ENCODE results near the gene PXDC1.

DNA sequence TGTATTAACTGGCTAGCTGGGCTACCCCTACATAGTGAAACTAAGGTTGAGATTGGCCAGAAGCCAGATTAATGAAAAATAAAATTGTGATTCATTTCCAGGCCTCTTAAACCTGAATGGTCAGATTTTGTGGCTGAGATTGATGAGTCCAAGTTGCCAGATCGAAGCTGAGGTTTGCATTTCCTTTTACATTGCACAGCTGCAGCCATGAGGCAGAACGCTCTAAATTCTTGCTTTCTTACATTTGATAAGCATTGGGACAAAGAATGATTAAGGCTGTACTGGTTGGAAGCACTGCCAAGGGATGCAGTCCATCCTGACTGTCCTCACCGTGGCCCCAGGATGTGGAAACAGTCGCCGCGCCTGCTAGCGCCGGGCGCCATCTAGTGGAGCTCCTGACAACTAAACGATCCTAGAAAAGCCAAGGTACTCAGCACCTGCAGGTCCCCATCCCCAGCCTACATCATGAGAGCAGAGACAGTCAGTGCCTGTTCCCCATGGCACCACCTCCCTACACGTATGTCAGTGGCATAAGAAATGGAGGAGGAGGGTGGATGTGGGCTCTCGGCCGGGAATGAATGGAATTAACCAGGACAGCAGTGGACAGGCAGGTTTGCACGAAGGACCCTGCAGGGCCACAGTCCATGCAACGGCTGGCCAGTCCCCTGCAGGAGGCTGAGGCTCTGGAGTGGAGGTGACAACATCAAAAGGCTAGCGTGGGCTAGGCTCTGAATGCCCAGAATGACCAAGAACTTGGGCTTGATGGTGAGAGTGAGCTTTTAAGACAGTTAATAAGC, 19.0 kb downstream of the PXDC1 start:
- TF ChIP-seq POLR2AphosphoS5 (IDR thresholded peaks at IDR 0.05; ENCODE audit: low read depth, low read length), result no peak
- TF ChIP-seq, protein P1, sequence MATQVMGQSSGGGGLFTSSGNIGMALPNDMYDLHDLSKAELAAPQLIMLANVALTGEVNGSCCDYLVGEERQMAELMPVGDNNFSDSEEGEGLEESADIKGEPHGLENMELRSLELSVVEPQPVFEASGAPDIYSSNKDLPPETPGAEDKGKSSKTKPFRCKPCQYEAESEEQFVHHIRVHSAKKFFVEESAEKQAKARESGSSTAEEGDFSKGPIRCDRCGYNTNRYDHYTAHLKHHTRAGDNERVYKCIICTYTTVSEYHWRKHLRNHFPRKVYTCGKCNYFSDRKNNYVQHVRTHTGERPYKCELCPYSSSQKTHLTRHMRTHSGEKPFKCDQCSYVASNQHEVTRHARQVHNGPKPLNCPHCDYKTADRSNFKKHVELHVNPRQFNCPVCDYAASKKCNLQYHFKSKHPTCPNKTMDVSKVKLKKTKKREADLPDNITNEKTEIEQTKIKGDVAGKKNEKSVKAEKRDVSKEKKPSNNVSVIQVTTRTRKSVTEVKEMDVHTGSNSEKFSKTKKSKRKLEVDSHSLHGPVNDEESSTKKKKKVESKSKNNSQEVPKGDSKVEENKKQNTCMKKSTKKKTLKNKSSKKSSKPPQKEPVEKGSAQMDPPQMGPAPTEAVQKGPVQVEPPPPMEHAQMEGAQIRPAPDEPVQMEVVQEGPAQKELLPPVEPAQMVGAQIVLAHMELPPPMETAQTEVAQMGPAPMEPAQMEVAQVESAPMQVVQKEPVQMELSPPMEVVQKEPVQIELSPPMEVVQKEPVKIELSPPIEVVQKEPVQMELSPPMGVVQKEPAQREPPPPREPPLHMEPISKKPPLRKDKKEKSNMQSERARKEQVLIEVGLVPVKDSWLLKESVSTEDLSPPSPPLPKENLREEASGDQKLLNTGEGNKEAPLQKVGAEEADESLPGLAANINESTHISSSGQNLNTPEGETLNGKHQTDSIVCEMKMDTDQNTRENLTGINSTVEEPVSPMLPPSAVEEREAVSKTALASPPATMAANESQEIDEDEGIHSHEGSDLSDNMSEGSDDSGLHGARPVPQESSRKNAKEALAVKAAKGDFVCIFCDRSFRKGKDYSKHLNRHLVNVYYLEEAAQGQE (IDR thresholded peaks at IDR 0.05; ENCODE audit: insufficient read depth in 1 of 2, low read depth in 2 of 2, low read length in 2 of 2), result no peak
- TF ChIP-seq TAF1 (IDR thresholded peaks at IDR 0.05; ENCODE audit: borderline replicate concordance, insufficient read depth, low read length), result no peak
- TF ChIP-seq SIN3A (IDR thresholded peaks at IDR 0.05; ENCODE audit: borderline replicate concordance, insufficient read depth, low read length), result no peak

Data from PFSK-1 (cell line).